GM12891 (cell line): ENCODE results near the gene COL18A1.
"Not testable (repeated sequence)": the region's sequence is repeated elsewhere in the genome, so short reads cannot be mapped to it uniquely, and the experiment has no call there.

Experiments
- PAX5 ChIP-seq: IDR thresholded peaks from 2 replicates; pipeline ENCODE4 v1.6.1; 2011; ENCODE audit warnings: low read length, moderate library complexity, mild to moderate bottlenecking; ENCODE audit not compliant: insufficient read depth, severe bottlenecking
- POLR2A ChIP-seq: IDR thresholded peaks from 2 replicates; pipeline ENCODE4 v1.6.1; 2011; ENCODE audit warnings: low read depth, low read length, control low read depth
- POLR2AphosphoS5 ChIP-seq: IDR thresholded peaks from 2 replicates; pipeline ENCODE4 v1.6.1; 2011; ENCODE audit warnings: low read depth, low read length, control low read depth
- POU2F2 ChIP-seq: IDR thresholded peaks from 2 replicates; pipeline ENCODE4 v1.6.1; 2011; ENCODE audit warnings: low read depth, mild to moderate bottlenecking, control low read depth, low read length, moderate library complexity
- SPI1 ChIP-seq: IDR thresholded peaks from 2 replicates; pipeline ENCODE4 v1.6.1; 2011; ENCODE audit warnings: low read depth, low read length, control low read depth
- TAF1 ChIP-seq: IDR thresholded peaks from 2 replicates; pipeline ENCODE4 v1.6.1; 2011; ENCODE audit warnings: low read depth, low read length, control low read depth

DNA sequence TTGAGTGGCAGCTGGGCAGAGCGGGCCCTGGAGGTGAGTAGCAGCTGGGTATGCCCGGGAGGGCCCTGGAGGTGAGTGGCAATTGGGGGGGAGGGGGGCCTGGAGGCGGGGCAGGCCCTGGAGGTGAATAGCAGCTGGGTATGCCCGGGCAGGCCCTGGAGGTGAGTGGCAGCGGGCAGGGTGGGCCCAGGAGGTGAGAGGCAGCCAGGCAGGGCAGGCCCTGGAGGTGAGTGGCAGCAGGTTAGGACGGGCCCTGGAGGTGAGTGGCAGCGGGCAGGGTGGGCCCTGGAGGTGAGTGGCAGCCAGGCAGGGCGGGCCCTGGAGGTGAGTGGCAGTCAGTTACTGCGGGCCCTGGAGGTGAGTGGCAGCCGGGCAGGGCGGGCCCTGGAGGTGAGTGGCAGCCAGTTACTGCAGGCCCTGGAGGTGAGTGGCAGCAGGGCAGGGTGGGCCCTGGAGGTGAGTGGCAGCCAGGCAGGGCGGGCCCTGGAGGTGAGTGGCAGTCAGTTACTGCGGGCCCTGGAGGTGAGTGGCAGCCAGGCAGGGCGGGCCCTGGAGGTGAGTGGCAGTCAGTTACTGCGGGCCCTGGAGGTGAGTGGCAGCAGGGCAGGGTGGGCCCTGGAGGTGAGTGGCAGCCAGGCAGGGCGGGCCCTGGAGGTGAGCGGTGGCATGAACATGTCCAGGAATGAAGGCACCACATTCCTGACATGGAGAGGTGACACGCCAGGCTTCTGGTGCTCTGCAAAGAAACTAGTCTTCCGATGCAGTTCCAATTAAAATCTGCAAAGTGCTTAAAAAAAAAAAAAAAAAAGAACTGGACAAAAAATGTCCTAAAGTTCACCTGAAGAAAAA lies 122.4 kb downstream of the COL18A1 start:
- TF ChIP-seq TAF1, POLR2A, POLR2AphosphoS5, SPI1, POU2F2, PAX5: not testable (repeated sequence)
